HepG2 (cell line): Measurements from ENCODE around the gene DOK7. TPM values are rescaled to one million over a fixed set of nuclear protein-coding genes. Genes with fewer than 3 reads are reported as not detected.

Source experiments
- ATAC-seq: fragments of 200-7000 bp; cut with Tn5 transposase; 3 replicates; pipeline ENCODE4 v1.9.1; 2020; ENCODE audit warnings: mild to moderate bottlenecking, moderate library complexity
- BruUV-seq: library from RNA; stranded (reverse); fragments of 400-500 nt; replicated peaks from 2 replicates; lab custom pipeline; 2021; lab: Mats Ljungman, UMichigan
- CTCF ChIA-PET: fragments of 300-600 bp; formaldehyde crosslinking; extraction: SDS; loops from one replicate; lab custom pipeline; 2021; ENCODE audit warnings: low total read pairs, inconsistent platforms, low intra/inter-chr PET ratio; lab: Yijun Ruan, JAX
- POLR2A ChIA-PET: fragments of 350-600 bp; sonication (Branson Sonifier 250); formaldehyde crosslinking; loops from one replicate; lab custom pipeline; 2020; ENCODE audit warnings: antibody characterized with exemption, inconsistent platforms; lab: Yijun Ruan, JAX
- DNase-seq: peaks from one replicate; pipeline ENCODE4 v3.0.0-alpha.2; 2015; ENCODE audit warnings: low spot score
- FAIRE-seq: peaks from 3 replicates; lab custom pipeline; 2011; peaks lifted over from hg19 to GRCh38; lab: Jason Lieb, UNC
- H2AFZ ChIP-seq: one replicate; pipeline ENCODE4 v1.6.1; 2011; ENCODE audit warnings: low read length, inconsistent platforms
- H3K27ac ChIP-seq: fragments of 300-600 bp; 3 replicates; pipeline ENCODE4 v1.8.0; 2011; ENCODE audit warnings: mixed run types, mild to moderate bottlenecking, mixed read lengths, low read length, inconsistent platforms; ENCODE audit not compliant: insufficient read depth; ENCODE audit errors: extremely low read length
- H3K27me3 ChIP-seq, 2 experiments: fragments of 200-600 bp in 1 of 2; 2 replicates in 1 of 2; 3 replicates in 1 of 2; pipeline versions ENCODE4 v1.6.0 to v1.8.0; 2011; ENCODE audit warnings: low read length in 2 of 2, mild to moderate bottlenecking in 2 of 2, moderate library complexity in 2 of 2, inconsistent platforms in 1 of 2; ENCODE audit not compliant: insufficient read depth in 2 of 2, control insufficient read depth in 1 of 2
- H3K36me3 ChIP-seq, 2 experiments: fragments of 200-600 bp in 1 of 2; replicated peaks in 1 of 2; 2 replicates in 1 of 2; 3 replicates in 1 of 2; pipeline versions ENCODE4 v1.5.1 to v1.8.0; 2011; ENCODE audit warnings: low read length in 2 of 2, inconsistent platforms in 1 of 2; ENCODE audit not compliant: insufficient read depth in 2 of 2, control insufficient read depth in 1 of 2
- H3K4me1 ChIP-seq: 2 replicates; pipeline ENCODE4 v1.5.1; 2012; ENCODE audit warnings: low read length, inconsistent platforms; ENCODE audit not compliant: insufficient read depth
- H3K4me2 ChIP-seq: 2 replicates; pipeline ENCODE4 v1.6.0; 2011; ENCODE audit warnings: low read depth, low read length, inconsistent platforms
- H3K4me3 ChIP-seq, 3 experiments: fragments of 200-600 bp in 1 of 3; sonication (generic), shearing (Covaris generic) in 1 of 3; replicated peaks in 1 of 3; 2 replicates each; pipeline ENCODE4 v1.5.1; 2011 to 2016; ENCODE audit warnings: low read length in 3 of 3, inconsistent platforms in 2 of 3, low read depth in 2 of 3, mild to moderate bottlenecking in 2 of 3, control low read depth in 1 of 3, mixed read lengths in 1 of 3; ENCODE audit not compliant: insufficient read depth in 1 of 3
- H3K79me2 ChIP-seq: one replicate; pipeline ENCODE4 v1.6.1; 2011; ENCODE audit warnings: low read length, inconsistent platforms; ENCODE audit not compliant: insufficient read depth
- H3K9ac ChIP-seq: 2 replicates; pipeline ENCODE4 v1.6.0; 2011; ENCODE audit warnings: mild to moderate bottlenecking, low read depth, low read length, inconsistent platforms; ENCODE audit not compliant: insufficient read depth
- H3K9me3 ChIP-seq: 2 replicates; pipeline ENCODE4 v1.5.1; 2012; ENCODE audit warnings: mild to moderate bottlenecking, low read length
- H4K20me1 ChIP-seq: 2 replicates; pipeline ENCODE4 v1.6.0; 2011; ENCODE audit warnings: inconsistent platforms, mild to moderate bottlenecking, low read length, moderate library complexity; ENCODE audit not compliant: insufficient read depth
- BRCA1 ChIP-seq: sonication (generic); formaldehyde crosslinking; IDR thresholded peaks from 2 replicates; pipeline ENCODE4 v1.4.0; 2020; ENCODE audit warnings: missing genetic modification reagents
- FLYWCH1 ChIP-seq: sonication (generic); formaldehyde crosslinking; IDR thresholded peaks from 2 replicates; pipeline ENCODE4 v1.8.1; 2023; ENCODE audit warnings: mild to moderate bottlenecking, missing genetic modification reagents
- MED1 ChIP-seq: sonication (generic); formaldehyde crosslinking; IDR thresholded peaks from 2 replicates; pipeline ENCODE4 v1.4.0; 2020; ENCODE audit warnings: missing genetic modification reagents
- MXD4 ChIP-seq: IDR thresholded peaks from 2 replicates; pipeline ENCODE4 v1.6.1; 2016; ENCODE audit warnings: mild to moderate bottlenecking, missing biosample characterization, missing genetic modification reagents
- RARG ChIP-seq: sonication (generic); formaldehyde crosslinking; IDR thresholded peaks from 2 replicates; pipeline ENCODE4 v1.4.0; 2020; ENCODE audit warnings: low read depth, mild to moderate bottlenecking, missing genetic modification reagents
- SAFB2 ChIP-seq: sonication (generic); formaldehyde crosslinking; IDR thresholded peaks from 2 replicates; pipeline ENCODE4 v1.5.1; 2020; ENCODE audit warnings: missing genetic modification reagents, low read depth, mild to moderate bottlenecking, borderline replicate concordance
- ZBTB2 ChIP-seq: sonication (generic); formaldehyde crosslinking; IDR thresholded peaks from 2 replicates; pipeline ENCODE4 v1.8.0; 2022; ENCODE audit warnings: low read depth, missing genetic modification reagents
- ZNF232 ChIP-seq: sonication (generic); formaldehyde crosslinking; IDR thresholded peaks from 2 replicates; pipeline ENCODE4 v1.4.0; 2020; ENCODE audit warnings: missing genetic modification reagents, borderline replicate concordance
- ZNF251 ChIP-seq: sonication (generic); formaldehyde crosslinking; IDR thresholded peaks from 2 replicates; pipeline ENCODE4 v1.9.0; 2021; ENCODE audit warnings: mild to moderate bottlenecking, missing genetic modification reagents
- WGBS: methylation state at CpG from one replicate; pipeline ENCODE4 v1.1.6; 2017; ENCODE audit warnings: low lambda C conversion rate; 5-methylcytosine and 5-hydroxymethylcytosine counted together
- in situ Hi-C: cut with HindIII; loops from 2 replicates; pipeline ENCODE4 v1.10.0; 2017; ENCODE audit warnings: low pct_unique_long_range_greater_than_20kb; ENCODE audit not compliant: extremely low pct_ligation_motif_present
- intact Hi-C: fragments of 100-400 bp; cut with micrococcal nuclease; formaldehyde crosslinking; loops from one replicate; pipeline ENCODE4 v1.10.0; 2022; ENCODE audit not compliant: unreplicated experiment
- polyA plus RNA-seq, 8 experiments: library from polyadenylated mRNA; depleted of rRNA in 3 of 8; stranded (reverse) in 7 of 8; unstranded in 1 of 8; fragments of >200 nt; fragmentation: Illumina TruSeq in 4 of 8; extraction: Trizol in 4 of 8; gene quantifications; 2 replicates each; pipeline versions ENCODE4 v1.2.1 to v1.2.3, GENCODE V29; 2011 to 2016; ENCODE audit warnings: low read depth in 4 of 8, missing spikeins in 1 of 8, mixed read lengths in 1 of 8; ENCODE audit not compliant: insufficient read depth in 1 of 8
- total RNA-seq, 5 experiments: library from RNA; depleted of rRNA; stranded (reverse); fragments of >200 nt; fragmentation: Illumina TruSeq; extraction: Trizol; gene quantifications; 2 replicates each; pipeline ENCODE4 v1.2.3, GENCODE V29; 2016; ENCODE audit warnings: low read depth in 1 of 5

Gene DOK7
- total and polyA plus RNA-seq, 2 of the 13 experiments (the other 11 are each of a cell fraction or from before 2014, with no cell fraction given), result 0.03 to 0.07 TPM

- TF ChIP-seq FLYWCH1 (CRISPR knock-in tag), result no peak
- TF ChIP-seq ZBTB2 (CRISPR knock-in tag), result no peak
- TF ChIP-seq MED1 (CRISPR knock-in tag), result no peak
- TF ChIP-seq SAFB2 (CRISPR knock-in tag), result no peak
- TF ChIP-seq ZNF232 (CRISPR knock-in tag), result no peak
- no peak for TF ChIP-seq BRCA1 (CRISPR knock-in tag)
These were observed 53.1 kb downstream of the DOK7 start (continued) for GRCh38 chr4:3516061-3516835.

GRCh38 chr4:3516836-3517730, 54.0 kb downstream of the DOK7 start:
- H3K36me3 ChIP-seq, result peaks cover 41 to 80% of the 10 kb centered on the region in 2 experiments
- H3K9me3 ChIP-seq, result no peaks in the 10 kb centered on the region
- POLR2A ChIA-PET, result no interaction called here
- CTCF ChIA-PET, result no interaction called here
- in situ Hi-C loops, result no loop called here
- H2AFZ ChIP-seq, result no peak overlapping the region
- intact Hi-C loops, result no loop called here
- H3K27me3 ChIP-seq, result no peaks in the 10 kb centered on the region
- WGBS, result 98% methylated on average over 17 of the region's 29 CpGs
- no peaks in the 10 kb centered on the region for H3K79me2 ChIP-seq
- DNase-seq, result no peak
- ATAC-seq, result no peak
- H3K4me2 ChIP-seq, result no peak overlapping the region
- no peak overlapping the region for H3K9ac ChIP-seq
- no peak for TF ChIP-seq RARG (CRISPR knock-in tag)
- TF ChIP-seq ZNF251 (CRISPR knock-in tag), result no peak
- TF ChIP-seq MXD4 (CRISPR knock-in tag), result no peak
- no peaks in the 10 kb centered on the region for H3K4me1 ChIP-seq
- no peak for FAIRE-seq
- H3K4me3 ChIP-seq, result no peak overlapping the region
- BruUV-seq, result no TSS peak
- H4K20me1 ChIP-seq, result no peaks in the 10 kb centered on the region
- H3K27ac ChIP-seq, result no peak overlapping the region
